ENCODE measurements around the gene GIT2. TPM values are rescaled to one million over a fixed set of nuclear protein-coding genes. Genes with fewer than 3 reads are reported as not detected.

Gene GIT2
- total RNA-seq, 1 experiment from 2014 or later = 21.7 TPM

GRCh38 chr12:109998241-109998903 is 2.2 kb upstream of the GIT2 start (continued):
- TF ChIP-seq, protein P1, sequence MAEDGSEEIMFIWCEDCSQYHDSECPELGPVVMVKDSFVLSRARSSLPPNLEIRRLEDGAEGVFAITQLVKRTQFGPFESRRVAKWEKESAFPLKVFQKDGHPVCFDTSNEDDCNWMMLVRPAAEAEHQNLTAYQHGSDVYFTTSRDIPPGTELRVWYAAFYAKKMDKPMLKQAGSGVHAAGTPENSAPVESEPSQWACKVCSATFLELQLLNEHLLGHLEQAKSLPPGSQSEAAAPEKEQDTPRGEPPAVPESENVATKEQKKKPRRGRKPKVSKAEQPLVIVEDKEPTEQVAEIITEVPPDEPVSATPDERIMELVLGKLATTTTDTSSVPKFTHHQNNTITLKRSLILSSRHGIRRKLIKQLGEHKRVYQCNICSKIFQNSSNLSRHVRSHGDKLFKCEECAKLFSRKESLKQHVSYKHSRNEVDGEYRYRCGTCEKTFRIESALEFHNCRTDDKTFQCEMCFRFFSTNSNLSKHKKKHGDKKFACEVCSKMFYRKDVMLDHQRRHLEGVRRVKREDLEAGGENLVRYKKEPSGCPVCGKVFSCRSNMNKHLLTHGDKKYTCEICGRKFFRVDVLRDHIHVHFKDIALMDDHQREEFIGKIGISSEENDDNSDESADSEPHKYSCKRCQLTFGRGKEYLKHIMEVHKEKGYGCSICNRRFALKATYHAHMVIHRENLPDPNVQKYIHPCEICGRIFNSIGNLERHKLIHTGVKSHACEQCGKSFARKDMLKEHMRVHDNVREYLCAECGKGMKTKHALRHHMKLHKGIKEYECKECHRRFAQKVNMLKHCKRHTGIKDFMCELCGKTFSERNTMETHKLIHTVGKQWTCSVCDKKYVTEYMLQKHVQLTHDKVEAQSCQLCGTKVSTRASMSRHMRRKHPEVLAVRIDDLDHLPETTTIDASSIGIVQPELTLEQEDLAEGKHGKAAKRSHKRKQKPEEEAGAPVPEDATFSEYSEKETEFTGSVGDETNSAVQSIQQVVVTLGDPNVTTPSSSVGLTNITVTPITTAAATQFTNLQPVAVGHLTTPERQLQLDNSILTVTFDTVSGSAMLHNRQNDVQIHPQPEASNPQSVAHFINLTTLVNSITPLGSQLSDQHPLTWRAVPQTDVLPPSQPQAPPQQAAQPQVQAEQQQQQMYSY (CRISPR knock-in tag; IDR thresholded peaks at IDR 0.05) = no peak
- no peak for TF ChIP-seq ZNF423 (CRISPR knock-in tag; IDR thresholded peaks at IDR 0.05)

GRCh38 chr12:109997393-109997792 is 1.2 kb upstream of the GIT2 start:
- Mint-ChIP-seq H3K4me1 (peaks cover 33% of the 10 kb centered on the region), H3K9me3 (no peaks in the 10 kb centered on the region), H3K27ac (no peak overlapping the region), H3K36me3 (no peaks in the 10 kb centered on the region), H3K4me3 (no peak overlapping the region), H3K27me3 (ENCODE audit: low read depth) (peaks cover 13% of the 10 kb centered on the region)
- DNase-seq (ENCODE audit: low spot score) = no peak
- no peak for TF ChIP-seq FOXJ3 (CRISPR knock-in tag; IDR thresholded peaks at IDR 0.05; ENCODE audit: borderline replicate concordance)
- TF ChIP-seq ZNF416 (CRISPR knock-in tag; IDR thresholded peaks at IDR 0.05) = no peak
- TF ChIP-seq ETV6 (CRISPR knock-in tag; IDR thresholded peaks at IDR 0.05) = no peak
- TF ChIP-seq TCF7 (CRISPR knock-in tag; IDR thresholded peaks at IDR 0.05; ENCODE audit: low read depth) = no peak
- no peak for TF ChIP-seq ZNF396 (CRISPR knock-in tag; IDR thresholded peaks at IDR 0.05; ENCODE audit: borderline replicate concordance)
- no peak for TF ChIP-seq ZNF532 (CRISPR knock-in tag; IDR thresholded peaks at IDR 0.05; ENCODE audit: borderline replicate concordance)
- TF ChIP-seq HMGA2 (CRISPR knock-in tag; IDR thresholded peaks at IDR 0.05) = no peak
- no peak for ATAC-seq
- ChIA-PET POLR2A (interaction anchor here (0.6 kb wide), 1 partner anchor 842 kb away, joined by 5 read pairs; no protein-coding TSS in a partner anchor), CTCF (no interaction called here)

DNA sequence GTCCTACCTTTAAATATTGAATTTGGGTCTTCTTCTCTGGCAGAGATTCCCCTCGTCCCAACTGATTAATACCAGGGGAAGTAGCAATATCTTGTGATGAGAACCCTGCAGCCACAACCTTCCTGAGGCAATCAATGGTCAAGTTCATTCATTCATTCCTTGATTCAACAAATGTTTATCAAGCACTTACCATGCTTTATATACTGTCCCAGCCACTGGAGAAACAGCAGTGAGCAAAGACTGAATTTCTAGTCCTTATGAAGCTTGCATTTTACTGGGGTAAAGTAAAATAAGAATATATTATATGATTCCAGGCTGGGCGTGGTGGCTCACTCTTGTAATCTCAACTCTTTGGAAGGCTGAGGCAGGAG is 300 bp upstream of the GIT2 start:
- Mint-ChIP-seq H3K36me3 (no peaks in the 10 kb centered on the region; the same call in 1 of the 2 replicates), H3K9me3 (no peaks in the 10 kb centered on the region), H3K4me1 (peaks cover 33% of the 10 kb centered on the region), H3K4me3 (peak overlapping the region; percentile 93), H3K27me3 (ENCODE audit: low read depth) (peaks cover 13% of the 10 kb centered on the region), H3K27ac (peak overlapping the region; percentile 92)
- DNase-seq (ENCODE audit: low spot score) (no peak), ATAC-seq (no peak)
- TF ChIP-seq JUN (CRISPR knock-in tag; IDR thresholded peaks at IDR 0.05) (no peak), SMAD4 (CRISPR knock-in tag; IDR thresholded peaks at IDR 0.05) (no peak), ETV6 (CRISPR knock-in tag; IDR thresholded peaks at IDR 0.05) (no peak), ZNF219 (CRISPR knock-in tag; IDR thresholded peaks at IDR 0.05; ENCODE audit: borderline replicate concordance) (no peak), ZNF317 (CRISPR knock-in tag; IDR thresholded peaks at IDR 0.05; ENCODE audit: borderline replicate concordance, low read depth) (no peak), CTCF (IDR thresholded peaks at IDR 0.05) (no peak), SOX15 (CRISPR knock-in tag; IDR thresholded peaks at IDR 0.05) (no peak)
- TF ChIP-seq, protein P2, sequence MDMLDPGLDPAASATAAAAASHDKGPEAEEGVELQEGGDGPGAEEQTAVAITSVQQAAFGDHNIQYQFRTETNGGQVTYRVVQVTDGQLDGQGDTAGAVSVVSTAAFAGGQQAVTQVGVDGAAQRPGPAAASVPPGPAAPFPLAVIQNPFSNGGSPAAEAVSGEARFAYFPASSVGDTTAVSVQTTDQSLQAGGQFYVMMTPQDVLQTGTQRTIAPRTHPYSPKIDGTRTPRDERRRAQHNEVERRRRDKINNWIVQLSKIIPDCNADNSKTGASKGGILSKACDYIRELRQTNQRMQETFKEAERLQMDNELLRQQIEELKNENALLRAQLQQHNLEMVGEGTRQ (CRISPR knock-in tag; IDR thresholded peaks at IDR 0.05) = no peak
- TF ChIP-seq, protein P3, sequence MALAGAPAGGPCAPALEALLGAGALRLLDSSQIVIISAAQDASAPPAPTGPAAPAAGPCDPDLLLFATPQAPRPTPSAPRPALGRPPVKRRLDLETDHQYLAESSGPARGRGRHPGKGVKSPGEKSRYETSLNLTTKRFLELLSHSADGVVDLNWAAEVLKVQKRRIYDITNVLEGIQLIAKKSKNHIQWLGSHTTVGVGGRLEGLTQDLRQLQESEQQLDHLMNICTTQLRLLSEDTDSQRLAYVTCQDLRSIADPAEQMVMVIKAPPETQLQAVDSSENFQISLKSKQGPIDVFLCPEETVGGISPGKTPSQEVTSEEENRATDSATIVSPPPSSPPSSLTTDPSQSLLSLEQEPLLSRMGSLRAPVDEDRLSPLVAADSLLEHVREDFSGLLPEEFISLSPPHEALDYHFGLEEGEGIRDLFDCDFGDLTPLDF (CRISPR knock-in tag; IDR thresholded peaks at IDR 0.05) = no peak
- POLR2A ChIA-PET = no interaction called here
- CTCF ChIA-PET = no interaction called here

Data from WTC11 (cell line).